H1 (cell line): Measurements from ENCODE around the gene VGLL2. TPM values are rescaled to one million over a fixed set of nuclear protein-coding genes. Genes with fewer than 3 reads are reported as not detected.

Experiments used
- CTCF ChIA-PET: fragments of 300-600 bp; sonication (Branson Sonifier 250); formaldehyde crosslinking; loops from one replicate; lab custom pipeline; 2021; ENCODE audit not compliant: partially characterized antibody; lab: Charles Lee
- POLR2A ChIA-PET: fragments of 300-600 bp; sonication (Branson Sonifier 250); formaldehyde crosslinking; loops from one replicate; lab custom pipeline; 2021; ENCODE audit warnings: inconsistent platforms; ENCODE audit not compliant: partially characterized antibody; lab: Charles Lee
- DNase-seq, 2 experiments: peaks; one replicate each; pipeline versions ENCODE4 v3.0.0 to v3.0.0-alpha.2; 2010 to 2022; ENCODE audit warnings: low spot score in 2 of 2, low read depth in 1 of 2, mixed read lengths in 1 of 2
- FAIRE-seq: peaks from 2 replicates; lab custom pipeline; 2011; peaks lifted over from hg19 to GRCh38; lab: Jason Lieb, UNC
- H2AFZ ChIP-seq: 2 replicates; pipeline ENCODE4 v1.8.1; 2012; ENCODE audit warnings: low read length, inconsistent platforms
- H2AK5ac ChIP-seq: 2 replicates; pipeline ENCODE4 v1.6.1; 2013; ENCODE audit warnings: low read depth, low read length
- H2BK120ac ChIP-seq: replicated peaks from 2 replicates; pipeline ENCODE3; 2013; ENCODE audit warnings: low read depth, low read length, inconsistent platforms
- H2BK12ac ChIP-seq: 2 replicates; pipeline ENCODE4 v1.6.1; 2013; ENCODE audit warnings: low read depth, low read length
- H2BK15ac ChIP-seq: 2 replicates; pipeline ENCODE4 v1.6.1; 2013; ENCODE audit warnings: low read length
- H2BK20ac ChIP-seq: 2 replicates; pipeline ENCODE4 v1.6.1; 2013; ENCODE audit warnings: low read length
- H2BK5ac ChIP-seq: 2 replicates; pipeline ENCODE4 v1.6.1; 2013; ENCODE audit warnings: low read depth, low read length
- H3K14ac ChIP-seq: 2 replicates; pipeline ENCODE4 v1.6.1; 2013; ENCODE audit warnings: inconsistent platforms; ENCODE audit not compliant: insufficient read length
- H3K18ac ChIP-seq: 2 replicates; pipeline ENCODE4 v1.6.1; 2013; ENCODE audit warnings: low read length; ENCODE audit errors: extremely low read depth
- H3K23ac ChIP-seq: 2 replicates; pipeline ENCODE4 v1.6.1; 2013; ENCODE audit warnings: inconsistent platforms; ENCODE audit not compliant: insufficient read length
- H3K23me2 ChIP-seq: 2 replicates; pipeline ENCODE4 v1.6.1; 2013; ENCODE audit warnings: low read depth, low read length
- H3K27ac ChIP-seq: 2 replicates; pipeline ENCODE4 v1.6.1; 2011; ENCODE audit warnings: low read depth, low read length, inconsistent platforms
- H3K27me3 ChIP-seq, 4 experiments: replicated peaks in 1 of 4; 1 replicate in 1 of 4; 2 replicates in 3 of 4; pipeline versions ENCODE4 v1.6.1 to v1.8.1; 2011 to 2013; ENCODE audit warnings: low read length in 3 of 4, mild to moderate bottlenecking in 3 of 4, inconsistent platforms in 2 of 4, mixed read lengths in 2 of 4, moderate library complexity in 1 of 4; ENCODE audit not compliant: control insufficient read depth in 3 of 4, insufficient read depth in 3 of 4; ENCODE audit errors: extremely low read depth in 1 of 4
- H3K36me3 ChIP-seq, 4 experiments: 2 replicates each; pipeline versions ENCODE4 v1.6.1 to v1.8.1; 2011 to 2013; ENCODE audit warnings: mild to moderate bottlenecking in 4 of 4, low read length in 3 of 4, moderate library complexity in 2 of 4, control low read depth in 1 of 4, inconsistent platforms in 1 of 4; ENCODE audit not compliant: insufficient read depth in 4 of 4, control insufficient read depth in 2 of 4
- H3K4ac ChIP-seq: replicated peaks from 2 replicates; pipeline ENCODE3; 2013; ENCODE audit warnings: low read length, low read depth, mixed read lengths, inconsistent platforms; ENCODE audit not compliant: insufficient read length
- H3K4me1 ChIP-seq, 4 experiments: replicated peaks in 1 of 4; 1 replicate in 1 of 4; 2 replicates in 3 of 4; pipeline versions ENCODE4 v1.6.1 to v1.8.1; 2011 to 2013; ENCODE audit warnings: low read length in 3 of 4, inconsistent platforms in 2 of 4, mixed read lengths in 1 of 4; ENCODE audit not compliant: insufficient read depth in 4 of 4, control insufficient read depth in 3 of 4
- H3K4me2 ChIP-seq, 2 experiments: 2 replicates each; pipeline versions ENCODE4 v1.6.1 to v1.8.1; 2011 to 2013; ENCODE audit warnings: low read depth in 2 of 2, low read length in 2 of 2, control low read depth in 1 of 2, inconsistent platforms in 1 of 2, mild to moderate bottlenecking in 1 of 2; ENCODE audit not compliant: insufficient read depth in 1 of 2
- H3K4me3 ChIP-seq, 4 experiments: fragments of 200-600, 300-600 bp in 1 of 4; sonication (generic), shearing (Covaris generic), sonication (Bioruptor Twin) in 1 of 4; 2 replicates each; pipeline versions ENCODE4 v1.5.1 to v1.8.1; 2011 to 2016; ENCODE audit warnings: low read length in 4 of 4, low read depth in 3 of 4, control low read depth in 2 of 4, inconsistent platforms in 2 of 4, mild to moderate bottlenecking in 2 of 4, mixed read lengths in 1 of 4, moderate library complexity in 1 of 4; ENCODE audit not compliant: insufficient read depth in 2 of 4; ENCODE audit errors: extremely low read depth in 1 of 4
- H3K56ac ChIP-seq: replicated peaks from 2 replicates; pipeline ENCODE3; 2013; ENCODE audit warnings: low read depth, mild to moderate bottlenecking, mixed read lengths, low read length, inconsistent platforms; ENCODE audit not compliant: insufficient read length
- H3K79me1 ChIP-seq: 2 replicates; pipeline ENCODE4 v1.6.1; 2013; ENCODE audit warnings: low read depth, low read length, control low read depth
- H3K79me2 ChIP-seq, 2 experiments: 2 replicates each; pipeline versions ENCODE4 v1.6.1 to v1.8.1; 2012 to 2013; ENCODE audit warnings: low read length in 2 of 2, mild to moderate bottlenecking in 2 of 2, inconsistent platforms in 1 of 2; ENCODE audit not compliant: insufficient read depth in 2 of 2, control insufficient read depth in 1 of 2
- H3K9ac ChIP-seq, 4 experiments: replicated peaks in 1 of 4; 1 replicate in 1 of 4; 2 replicates in 3 of 4; pipeline versions ENCODE4 v1.6.1 to v1.8.1; 2011 to 2013; ENCODE audit warnings: low read depth in 3 of 4, low read length in 3 of 4, control low read depth in 2 of 4, mild to moderate bottlenecking in 2 of 4, moderate library complexity in 2 of 4, inconsistent platforms in 1 of 4; ENCODE audit errors: extremely low read depth in 1 of 4
- H3K9me3 ChIP-seq, 2 experiments: 2 replicates each; pipeline versions ENCODE4 v1.6.1 to v1.8.1; 2012 to 2013; ENCODE audit warnings: mild to moderate bottlenecking in 2 of 2, moderate library complexity in 2 of 2, control low read depth in 1 of 2, inconsistent platforms in 1 of 2, low read depth in 1 of 2, low read length in 1 of 2, mixed read lengths in 1 of 2; ENCODE audit not compliant: insufficient read depth in 2 of 2
- H4K20me1 ChIP-seq, 2 experiments: replicated peaks in 1 of 2; 2 replicates each; pipeline versions ENCODE3 to v1.8.1; 2011 to 2013; ENCODE audit warnings: inconsistent platforms in 2 of 2, low read length in 2 of 2, mild to moderate bottlenecking in 1 of 2; ENCODE audit not compliant: insufficient read depth in 2 of 2, control insufficient read depth in 1 of 2
- H4K5ac ChIP-seq: 2 replicates; pipeline ENCODE4 v1.6.1; 2013; ENCODE audit warnings: low read length, low read depth, mixed read lengths, inconsistent platforms; ENCODE audit not compliant: insufficient read length
- H4K8ac ChIP-seq: 2 replicates; pipeline ENCODE4 v1.8.0; 2013; ENCODE audit warnings: mild to moderate bottlenecking, moderate library complexity, low read length, inconsistent platforms; ENCODE audit not compliant: insufficient read depth; ENCODE audit errors: extremely low read depth
- H4K91ac ChIP-seq: replicated peaks from 2 replicates; pipeline ENCODE3; 2013; ENCODE audit warnings: low read length, mixed read lengths, inconsistent platforms; ENCODE audit not compliant: insufficient read length
- CHD1 ChIP-seq: IDR thresholded peaks from 2 replicates; pipeline ENCODE4 v1.6.1; 2012; ENCODE audit warnings: low read depth, low read length, improper control_type of control experiment
- KDM5A ChIP-seq: fragments of 200-600 bp; IDR thresholded peaks from 2 replicates; pipeline ENCODE4 v1.7.1; 2012; ENCODE audit warnings: mild to moderate bottlenecking, low read length, inconsistent platforms, mixed read lengths
- TEAD4 ChIP-seq: IDR thresholded peaks from 2 replicates; pipeline ENCODE4 v1.6.1; 2012; ENCODE audit warnings: low read depth, low read length, inconsistent platforms, mixed read lengths
- YY1 ChIP-seq: IDR thresholded peaks from 2 replicates; pipeline ENCODE4 v1.6.1; 2011; ENCODE audit warnings: low read depth, mild to moderate bottlenecking, low read length
- WGBS, 2 experiments: shearing (Covaris generic) in 1 of 2; methylation state at CpG; one replicate each; pipeline versions ENCODE4 v1.1.6 to v1.1.7; 2013 to 2015; ENCODE audit warnings: low lambda C conversion rate in 2 of 2, mixed read lengths in 2 of 2, inconsistent platforms in 1 of 2, low coverage in 1 of 2, missing lambda C conversion rate in 1 of 2; ENCODE audit not compliant: insufficient replicate concordance in 2 of 2, insufficient coverage in 1 of 2, insufficient read length in 1 of 2; ENCODE audit errors: extremely low coverage in 1 of 2, missing lambda C conversion rate in 1 of 2; 5-methylcytosine and 5-hydroxymethylcytosine counted together
- polyA plus RNA-seq, 7 experiments: library from polyadenylated mRNA; depleted of rRNA in 3 of 7; stranded (reverse) in 5 of 7; unstranded in 2 of 7; fragments of >200 nt in 5 of 7; fragments of 200-250 nt in 2 of 7; gene quantifications; 1 replicate in 5 of 7; 2 replicates in 1 of 7; 4 replicates in 1 of 7; pipeline versions ENCODE4 v1.2.1 to v1.2.3, GENCODE V29; 2011 to 2013; ENCODE audit warnings: missing spikeins in 2 of 7, mixed read lengths in 2 of 7
- total RNA-seq: library from RNA; stranded (reverse); fragmentation: NEBNext Ultra II Directional; extraction: Animal tissue kit (Norgen Biotek cat#: 25700); gene quantifications from 2 replicates; pipeline ENCODE4 v1.2.1, GENCODE V29; 2021
- TF ChIP-seq, protein P1 (sequence below), 3 experiments: IDR thresholded peaks; 1 replicate in 2 of 3; 2 replicates in 1 of 3; pipeline versions ENCODE4 v1.5.1 to v1.6.1; 2011; ENCODE audit warnings: low read length in 3 of 3, mild to moderate bottlenecking in 3 of 3, inconsistent platforms in 2 of 3, low read depth in 1 of 3, moderate library complexity in 1 of 3; ENCODE audit not compliant: insufficient read depth in 1 of 3; ENCODE audit errors: control extremely low read depth in 1 of 3

The VGLL2 gene
- total and polyA plus RNA-seq, 2 of the 8 experiments (the other 6 are each of a cell fraction or from before 2014, with no cell fraction given): not detected

GRCh38 chr6:117311726-117312125 lies 46.4 kb downstream of the VGLL2 start:
- CTCF ChIA-PET: interaction anchor here (1.0 to 1.2 kb wide), 2 partner anchors 9 to 13 kb away, joined by 3 read pairs; no protein-coding TSS in a partner anchor
- no peak overlapping the region for H3K9ac ChIP-seq
- H3K79me2 ChIP-seq: no peaks in the 10 kb centered on the region
- H3K27me3 ChIP-seq: no peaks in the 10 kb centered on the region
- H3K14ac ChIP-seq: no peak overlapping the region
- no peak overlapping the region for H3K56ac ChIP-seq
- no peak overlapping the region for H2BK5ac ChIP-seq
- H3K79me1 ChIP-seq: no peaks in the 10 kb centered on the region
- 81% methylated on average over 1 of the region's 1 CpG; no CpG with 5 or more reads in 1 of the 2 experiments for WGBS, 2 experiments
- POLR2A ChIA-PET: no interaction called here
- no peak overlapping the region for H2BK12ac ChIP-seq
- H3K9me3 ChIP-seq: no peaks in the 10 kb centered on the region
- no peak for FAIRE-seq
- no peak overlapping the region for H3K4me3 ChIP-seq
- DNase-seq: no peak
- no peak overlapping the region for H3K4ac ChIP-seq
- no peak overlapping the region for H4K91ac ChIP-seq
- H2AK5ac ChIP-seq: no peak overlapping the region
- H3K23ac ChIP-seq: no peak overlapping the region
- peaks cover 0 to 3% (median 0%) of the 10 kb centered on the region in 4 experiments; a peak in 1 of 7 replicates for H3K4me1 ChIP-seq
- no peak overlapping the region for H2BK20ac ChIP-seq
- H4K8ac ChIP-seq: no peak overlapping the region
- no peaks in the 10 kb centered on the region for H3K36me3 ChIP-seq
- no peak overlapping the region for H3K18ac ChIP-seq
- H2AFZ ChIP-seq: no peak overlapping the region
- H3K4me2 ChIP-seq: no peak overlapping the region
- H2BK120ac ChIP-seq: no peak overlapping the region
- H3K27ac ChIP-seq: no peak overlapping the region
- no peaks in the 10 kb centered on the region for H3K23me2 ChIP-seq
- no peaks in the 10 kb centered on the region for H4K20me1 ChIP-seq
- no peak overlapping the region for H4K5ac ChIP-seq
- TF ChIP-seq, protein P1, sequence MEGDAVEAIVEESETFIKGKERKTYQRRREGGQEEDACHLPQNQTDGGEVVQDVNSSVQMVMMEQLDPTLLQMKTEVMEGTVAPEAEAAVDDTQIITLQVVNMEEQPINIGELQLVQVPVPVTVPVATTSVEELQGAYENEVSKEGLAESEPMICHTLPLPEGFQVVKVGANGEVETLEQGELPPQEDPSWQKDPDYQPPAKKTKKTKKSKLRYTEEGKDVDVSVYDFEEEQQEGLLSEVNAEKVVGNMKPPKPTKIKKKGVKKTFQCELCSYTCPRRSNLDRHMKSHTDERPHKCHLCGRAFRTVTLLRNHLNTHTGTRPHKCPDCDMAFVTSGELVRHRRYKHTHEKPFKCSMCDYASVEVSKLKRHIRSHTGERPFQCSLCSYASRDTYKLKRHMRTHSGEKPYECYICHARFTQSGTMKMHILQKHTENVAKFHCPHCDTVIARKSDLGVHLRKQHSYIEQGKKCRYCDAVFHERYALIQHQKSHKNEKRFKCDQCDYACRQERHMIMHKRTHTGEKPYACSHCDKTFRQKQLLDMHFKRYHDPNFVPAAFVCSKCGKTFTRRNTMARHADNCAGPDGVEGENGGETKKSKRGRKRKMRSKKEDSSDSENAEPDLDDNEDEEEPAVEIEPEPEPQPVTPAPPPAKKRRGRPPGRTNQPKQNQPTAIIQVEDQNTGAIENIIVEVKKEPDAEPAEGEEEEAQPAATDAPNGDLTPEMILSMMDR (IDR thresholded peaks at IDR 0.05; ENCODE audit: control extremely low read depth in 1 of 3, insufficient read depth in 1 of 3, low read depth in 1 of 3, low read length in 3 of 3): no peak
- no peak for TF ChIP-seq TEAD4
- TF ChIP-seq CHD1: no peak
- no peak for TF ChIP-seq YY1
- no peak for TF ChIP-seq KDM5A
- no peak overlapping the region for H2BK15ac ChIP-seq
